Measurements from ENCODE around the gene LTC4S. TPM values are rescaled to one million over a fixed set of nuclear protein-coding genes. Genes with fewer than 3 reads are reported as not detected.
"Not testable (repeated sequence)": the region's sequence is repeated elsewhere in the genome, so short reads cannot be mapped to it uniquely, and the experiment has no call there.

The LTC4S gene
- total RNA-seq, 1 donor from 2014 or later, result 26.0 TPM

GRCh38 chr5:179823937-179824744, 30.4 kb downstream of the LTC4S start:
- no peak for DNase-seq (ENCODE audit: low spot score)

GRCh38 chr5:179824745-179825112, 30.9 kb downstream of the LTC4S start:
- no peak for DNase-seq (ENCODE audit: low spot score)

DNA sequence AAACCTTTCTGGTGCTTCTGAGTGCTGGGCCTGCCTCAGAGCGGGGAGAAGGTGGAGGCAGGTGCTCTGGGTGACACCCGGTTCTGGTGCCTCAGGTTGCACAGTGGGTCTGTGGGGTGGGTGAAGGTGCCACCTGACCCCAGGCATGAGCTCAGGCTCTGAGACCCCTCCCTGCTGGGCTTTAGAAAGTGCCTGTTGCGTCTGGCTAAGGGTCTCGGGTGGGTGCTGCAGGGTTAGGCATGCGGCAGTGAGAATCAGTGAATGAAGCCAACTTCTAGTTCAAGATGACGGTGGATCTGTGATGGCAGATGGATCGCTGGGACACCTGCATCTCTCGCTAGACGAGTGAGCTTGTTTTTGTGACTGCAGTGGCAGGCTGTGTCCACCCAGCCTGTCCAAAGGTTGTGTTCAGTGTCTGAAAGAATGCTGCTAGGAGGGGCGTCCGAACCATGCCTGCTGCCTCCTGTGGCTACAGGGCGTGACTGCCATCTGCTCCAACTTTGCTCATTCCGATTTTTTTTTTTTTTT, 31.9 kb downstream of the LTC4S start:
- DNase-seq (ENCODE audit: low spot score), result peak; percentile 68

DNA sequence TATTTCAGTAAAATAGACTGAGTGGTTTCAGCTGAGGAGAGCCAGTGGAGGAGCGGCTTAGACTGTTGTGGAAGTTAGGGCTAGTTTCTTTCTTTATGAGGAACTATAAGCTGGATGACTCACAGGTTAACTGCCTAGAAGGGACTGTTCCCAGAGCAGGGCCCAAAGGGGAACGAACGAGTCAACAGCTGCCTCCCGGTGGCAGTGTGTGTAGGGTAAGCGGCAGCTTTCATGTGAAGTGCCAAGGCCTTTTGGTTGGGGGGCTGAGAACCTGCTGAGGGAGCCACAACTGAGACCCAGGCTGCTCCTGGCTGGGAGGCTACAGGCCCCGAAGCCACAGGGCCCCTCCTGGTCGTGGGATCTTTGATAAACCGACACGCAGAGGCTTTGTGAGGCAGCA, 33.9 kb downstream of the LTC4S start:
- no peak for DNase-seq (ENCODE audit: low spot score)

DNA sequence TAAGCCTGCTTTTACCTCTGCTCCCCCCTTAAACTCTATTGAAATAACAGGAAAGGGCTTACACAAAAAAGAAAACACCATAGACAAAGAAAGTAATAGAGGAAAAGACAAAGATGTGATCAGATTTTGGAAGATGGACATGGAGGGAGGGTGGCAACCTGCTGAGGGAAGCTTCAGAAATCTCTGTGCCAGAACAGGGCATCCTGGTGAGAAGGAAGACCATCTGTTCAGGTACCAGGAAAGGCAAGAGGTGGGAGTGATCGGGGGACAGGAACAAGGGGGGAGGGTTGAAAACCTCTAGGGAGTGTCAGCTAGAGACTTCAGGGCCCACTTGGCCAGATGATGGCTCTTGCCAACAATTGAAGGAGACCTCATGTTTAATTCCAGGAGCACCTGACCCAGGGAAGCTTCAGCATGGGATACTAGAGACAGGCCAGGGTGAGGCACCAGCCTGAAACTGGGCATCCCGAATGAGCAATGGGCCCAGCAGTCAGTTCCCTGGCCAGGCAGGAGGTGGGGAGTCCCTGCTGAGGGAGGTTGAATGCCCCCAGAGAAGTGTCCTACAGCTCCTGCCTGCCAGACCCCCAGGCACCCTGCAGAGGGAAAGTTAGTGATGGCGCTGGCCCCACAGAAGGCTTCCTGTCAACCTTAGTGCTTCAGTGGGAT, 35.1 kb downstream of the LTC4S start:
- DNase-seq (ENCODE audit: low spot score), result no peak

GRCh38 chr5:179829732-179830435, 36.1 kb downstream of the LTC4S start:
- DNase-seq (ENCODE audit: low spot score), result no peak

DNA sequence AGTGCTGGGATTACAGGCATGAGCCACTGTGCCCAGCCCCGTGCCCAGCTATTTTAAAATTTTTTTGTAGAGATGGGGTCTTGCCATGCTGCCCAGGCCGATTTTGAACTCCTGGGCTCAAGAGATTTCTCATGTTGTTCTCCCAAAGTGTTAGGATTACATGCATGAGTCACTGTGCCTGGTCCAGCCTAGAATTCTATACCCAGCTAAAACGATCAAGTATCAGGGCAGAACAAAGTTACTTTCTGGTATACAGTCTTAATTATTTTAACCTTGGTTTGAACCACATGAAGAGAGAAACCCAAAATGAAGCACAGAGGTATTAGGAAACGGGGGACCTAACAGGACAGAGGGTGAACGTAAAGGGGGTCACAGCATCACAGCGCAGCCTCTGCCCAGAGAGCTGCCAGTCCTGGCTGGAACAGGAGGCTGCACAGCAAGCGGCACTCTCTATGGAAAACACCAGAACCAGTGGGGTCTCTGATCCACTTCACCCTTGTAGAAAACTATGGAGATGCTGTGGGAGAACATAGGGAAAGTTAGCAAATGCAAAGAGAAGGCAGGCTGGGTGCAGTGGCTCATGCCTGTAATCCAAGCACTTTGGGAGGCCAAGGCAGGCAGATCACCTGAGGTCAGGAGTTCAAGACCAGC, 37.2 kb downstream of the LTC4S start:
- DNase-seq (ENCODE audit: low spot score), result no peak

GRCh38 chr5:179832039-179832745, 38.4 kb downstream of the LTC4S start:
- no peak for DNase-seq (ENCODE audit: low spot score)

- DNase-seq (ENCODE audit: low spot score), result no peak
Measured at GRCh38 chr5:179833056-179833708, 39.4 kb downstream of the LTC4S start.

GRCh38 chr5:179833709-179834070, 39.9 kb downstream of the LTC4S start:
- no peak for DNase-seq (ENCODE audit: low spot score)

DNA sequence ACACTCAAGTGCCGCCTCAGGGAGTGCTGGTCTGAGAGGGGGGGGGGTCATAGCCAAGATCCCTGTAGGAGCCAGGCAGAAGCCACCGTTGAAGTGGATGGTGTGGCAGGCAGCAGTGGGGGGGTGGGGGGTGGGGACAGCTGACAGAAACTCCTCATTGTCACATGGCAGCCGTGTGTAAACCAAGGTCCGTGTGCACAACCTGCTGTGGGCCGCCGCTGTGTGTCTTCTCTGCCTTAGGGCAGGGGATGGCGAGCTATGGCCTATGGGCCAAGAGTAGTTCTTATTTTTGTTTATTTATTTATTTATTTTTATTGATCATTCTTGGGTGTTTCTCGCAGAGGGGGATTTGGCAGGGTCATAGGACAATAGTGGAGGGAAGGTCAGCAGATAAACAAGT, 40.3 kb downstream of the LTC4S start:
- no peak for DNase-seq (ENCODE audit: low spot score)

DNA sequence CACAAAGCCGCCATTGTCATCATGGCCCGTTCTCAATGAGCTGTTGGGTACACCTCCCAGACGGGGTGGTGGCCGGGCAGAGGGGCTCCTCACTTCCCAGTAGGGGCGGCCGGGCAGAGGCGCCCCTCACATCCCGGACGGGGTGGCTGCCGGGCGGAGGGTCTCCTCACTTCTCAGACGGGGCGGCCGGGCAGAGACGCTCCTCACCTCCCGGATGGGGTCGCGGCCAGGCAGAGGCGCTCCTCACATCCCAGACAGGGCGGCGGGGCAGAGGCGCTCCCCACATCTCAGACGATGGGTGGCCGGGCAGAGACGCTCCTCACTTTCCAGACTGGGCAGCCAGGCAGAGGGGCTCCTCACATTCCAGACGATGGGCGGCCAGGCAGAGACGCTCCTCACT, 41.1 kb downstream of the LTC4S start:
- not testable (repeated sequence) for DNase-seq (ENCODE audit: low spot score)

- no peak for DNase-seq (ENCODE audit: low spot score)
Measured at GRCh38 chr5:179836225-179837019, 42.6 kb downstream of the LTC4S start.

- no peak for DNase-seq (ENCODE audit: low spot score)
Measured at GRCh38 chr5:179837076-179838011, 43.6 kb downstream of the LTC4S start.

DNA sequence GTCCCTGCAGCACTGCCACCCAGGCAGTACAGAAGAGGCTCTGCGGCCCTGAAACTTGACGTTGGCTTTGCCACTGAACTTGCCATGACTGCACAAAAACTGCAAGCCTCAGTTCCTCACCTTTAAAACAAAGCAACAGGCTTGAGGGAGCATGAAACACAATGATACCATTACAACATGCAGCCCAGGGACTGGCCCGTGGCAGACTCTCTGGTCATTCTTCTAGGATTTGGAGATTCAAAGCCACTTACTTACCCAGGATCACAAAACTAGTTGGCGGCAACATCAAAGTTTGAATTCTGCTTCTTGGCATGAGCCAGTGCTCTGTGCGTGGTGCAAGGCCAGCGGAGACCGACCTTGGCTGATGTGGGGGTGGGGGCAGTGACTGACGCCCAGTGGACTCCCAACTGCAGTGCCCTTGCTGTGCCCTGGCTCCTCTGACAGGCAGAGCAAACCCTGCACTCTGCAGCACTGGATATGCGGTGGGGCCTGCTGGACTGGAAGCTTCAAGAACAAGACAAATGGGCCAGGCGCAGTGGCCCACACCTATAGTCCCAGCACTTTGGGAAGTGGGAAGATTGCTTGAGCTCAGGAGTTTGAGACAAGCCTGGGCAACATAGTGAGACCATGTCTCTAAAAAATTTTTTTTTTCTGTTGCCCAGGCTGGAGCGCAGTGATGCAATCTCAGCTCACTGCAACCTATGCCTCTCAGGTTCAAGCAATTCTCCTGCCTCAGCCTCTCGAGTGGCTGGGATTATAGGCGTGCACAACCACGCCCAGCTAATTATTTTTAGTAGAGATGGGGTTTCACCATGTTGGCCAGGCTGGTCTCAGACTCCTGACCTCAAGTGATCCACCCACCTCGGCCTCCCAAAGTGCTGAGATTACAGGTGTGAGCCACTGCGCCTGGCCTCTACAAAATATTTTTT, 45.8 kb downstream of the LTC4S start:
- DNase-seq (ENCODE audit: low spot score), result no peak

DNA sequence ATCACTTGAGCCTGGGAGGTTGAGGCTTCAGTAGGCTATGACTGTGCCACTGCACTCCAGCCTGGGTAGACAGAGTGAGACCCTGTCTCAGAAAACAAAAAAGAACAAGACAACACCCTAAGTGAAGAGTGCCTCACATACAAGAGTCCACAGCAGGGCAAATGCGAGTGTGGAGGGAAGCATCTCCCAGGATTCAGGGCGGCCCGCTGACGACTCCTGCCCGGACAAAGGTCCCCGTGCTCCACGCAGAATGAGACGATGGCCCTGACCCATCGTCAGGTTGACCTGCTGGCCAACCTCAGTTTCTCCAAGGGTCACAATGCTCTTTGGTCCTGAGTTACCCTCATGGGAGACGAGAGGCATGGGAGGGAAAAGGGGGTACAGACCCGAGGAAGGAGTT, 46.5 kb downstream of the LTC4S start:
- no peak for DNase-seq (ENCODE audit: low spot score)

GRCh38 chr5:179840766-179841165, 47.0 kb downstream of the LTC4S start:
- no peak for DNase-seq (ENCODE audit: low spot score)

GRCh38 chr5:179841621-179842020, 47.8 kb downstream of the LTC4S start:
- DNase-seq (ENCODE audit: low spot score), result no peak
